ENCODE data around the gene HOPX.
"Not testable (repeated sequence)": the region's sequence is repeated elsewhere in the genome, so short reads cannot be mapped to it uniquely, and the experiment has no call there.

The HOPX gene

DNA sequence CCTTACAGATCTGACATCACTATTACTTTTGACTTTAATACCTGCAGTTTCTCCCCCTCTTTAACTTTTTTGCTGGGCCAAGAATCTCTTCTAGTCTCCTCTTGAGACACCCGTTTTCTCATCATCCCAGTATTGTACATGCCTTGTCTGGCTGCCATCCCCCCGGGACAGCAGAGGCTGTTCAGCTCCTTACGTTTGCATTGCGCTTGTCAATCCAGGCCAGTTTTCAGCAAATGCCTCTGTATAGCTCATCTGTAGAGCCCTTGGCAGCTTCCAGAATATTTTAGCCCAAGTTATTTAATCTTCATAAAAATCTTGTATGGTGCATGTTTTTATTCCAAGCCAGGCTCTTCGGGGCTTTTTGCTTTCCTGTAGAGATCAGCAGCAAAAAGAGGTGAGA is 22.3 kb upstream of the HOPX start:
- Histone ChIP-seq H3K9me3 (replicated peaks; ENCODE audit: low read length) (no peaks in the 10 kb centered on the region), H3K4me1 (ENCODE audit: control insufficient read depth, insufficient read depth, low read length) (peaks cover 10% of the 10 kb centered on the region), H3K4me3 (ENCODE audit: low read length) (no peak overlapping the region), H3K36me3 (ENCODE audit: insufficient read depth, low read length) (no peaks in the 10 kb centered on the region), H3K4me2 (ENCODE audit: low read length) (no peak overlapping the region), H3K9ac (ENCODE audit: low read depth, low read length) (no peak overlapping the region), H3K27me3 (ENCODE audit: control insufficient read depth, insufficient read depth, low read length) (no peaks in the 10 kb centered on the region)

DNA sequence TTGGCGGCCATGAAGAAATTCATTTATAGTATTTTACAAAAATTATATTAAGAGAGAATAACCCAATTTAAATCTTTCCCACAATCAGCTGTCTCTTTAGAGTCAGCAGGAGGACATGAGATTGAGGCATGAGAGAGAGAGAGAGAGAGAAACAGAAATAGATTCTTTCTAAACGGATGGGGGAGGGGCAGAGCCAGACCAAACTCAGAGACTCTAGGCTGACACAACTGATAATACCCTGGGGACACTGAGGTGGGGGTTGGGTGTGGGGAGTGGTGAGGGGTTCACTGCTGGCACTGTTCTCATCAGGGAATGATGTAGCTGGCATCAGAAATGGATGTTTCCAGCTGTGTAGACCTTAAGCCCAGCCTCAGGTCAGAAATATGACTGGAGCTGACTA is 20.5 kb upstream of the HOPX start:
- H3K4me1 ChIP-seq (ENCODE audit: control insufficient read depth, insufficient read depth, low read length): peaks cover 10% of the 10 kb centered on the region

DNA sequence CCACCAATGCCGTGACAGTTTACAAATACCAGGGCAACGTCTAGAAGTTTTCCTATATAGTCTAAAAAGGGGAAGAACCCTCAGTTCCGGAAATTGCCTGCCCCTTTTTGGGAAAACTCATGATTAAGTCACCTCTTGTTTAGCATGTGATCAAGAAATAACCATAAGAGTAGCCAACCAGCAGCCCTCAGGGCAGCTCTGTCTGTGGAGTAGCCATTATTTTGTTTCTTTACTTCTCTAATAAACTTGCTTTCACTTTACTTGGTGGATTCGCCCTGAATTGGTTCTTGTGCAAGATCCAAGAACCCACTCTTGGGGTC is 20.0 kb upstream of the HOPX start:
- no peaks in the 10 kb centered on the region for H3K9me3 ChIP-seq (replicated peaks; ENCODE audit: low read length)
- H3K4me2 ChIP-seq (ENCODE audit: low read length): no peak overlapping the region
- no peaks in the 10 kb centered on the region for H3K36me3 ChIP-seq (ENCODE audit: insufficient read depth, low read length)
- H3K9ac ChIP-seq (ENCODE audit: low read depth, low read length): no peak overlapping the region
- no peaks in the 10 kb centered on the region for H3K27me3 ChIP-seq (ENCODE audit: control insufficient read depth, insufficient read depth, low read length)
- peaks cover 11% of the 10 kb centered on the region for H3K4me1 ChIP-seq (ENCODE audit: control insufficient read depth, insufficient read depth, low read length)
- H3K4me3 ChIP-seq (ENCODE audit: low read length): no peak overlapping the region

More for the DNA sequence above, 20.5 kb upstream of the HOPX start:
- Histone ChIP-seq H3K27me3 (ENCODE audit: control insufficient read depth, insufficient read depth, low read length) (no peaks in the 10 kb centered on the region), H3K9me3 (replicated peaks; ENCODE audit: low read length) (no peaks in the 10 kb centered on the region), H3K4me2 (ENCODE audit: low read length) (no peak overlapping the region), H3K36me3 (ENCODE audit: insufficient read depth, low read length) (no peaks in the 10 kb centered on the region), H3K4me3 (ENCODE audit: low read length) (no peak overlapping the region), H3K9ac (ENCODE audit: low read depth, low read length) (no peak overlapping the region)

DNA sequence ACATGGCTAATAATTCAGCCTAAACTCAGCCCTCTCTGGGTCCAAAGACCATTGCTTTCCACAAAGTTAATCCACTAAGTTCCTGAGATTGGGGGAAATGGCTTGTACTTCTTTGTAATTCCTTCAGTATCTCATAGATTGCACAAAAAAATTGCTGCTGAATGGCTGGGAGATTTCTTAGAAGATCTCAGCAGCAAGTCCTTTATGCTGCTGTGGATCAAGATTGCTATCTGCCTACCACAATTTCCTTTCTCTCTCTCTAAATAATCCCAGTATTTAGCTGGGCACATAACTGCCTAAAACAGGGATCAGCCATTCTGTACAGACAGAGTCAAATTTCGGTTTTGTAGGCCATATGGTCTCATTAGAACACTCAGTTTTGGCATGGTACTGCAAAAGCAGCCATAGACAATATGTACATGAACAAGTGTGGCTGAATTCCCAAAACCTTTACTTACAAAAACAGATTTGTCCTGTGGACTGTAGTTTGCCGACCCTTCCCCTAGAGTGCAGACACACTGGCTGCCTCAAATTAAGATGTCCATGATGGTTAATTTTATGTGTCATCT is 18.5 kb upstream of the HOPX start:
- Histone ChIP-seq H3K4me3 (ENCODE audit: low read length) (no peak overlapping the region), H3K27me3 (ENCODE audit: control insufficient read depth, insufficient read depth, low read length) (no peaks in the 10 kb centered on the region), H3K9me3 (replicated peaks; ENCODE audit: low read length) (no peaks in the 10 kb centered on the region), H3K4me2 (ENCODE audit: low read length) (no peak overlapping the region), H3K4me1 (ENCODE audit: control insufficient read depth, insufficient read depth, low read length) (peaks cover 15% of the 10 kb centered on the region), H3K9ac (ENCODE audit: low read depth, low read length) (no peak overlapping the region), H3K36me3 (ENCODE audit: insufficient read depth, low read length) (no peaks in the 10 kb centered on the region)

DNA sequence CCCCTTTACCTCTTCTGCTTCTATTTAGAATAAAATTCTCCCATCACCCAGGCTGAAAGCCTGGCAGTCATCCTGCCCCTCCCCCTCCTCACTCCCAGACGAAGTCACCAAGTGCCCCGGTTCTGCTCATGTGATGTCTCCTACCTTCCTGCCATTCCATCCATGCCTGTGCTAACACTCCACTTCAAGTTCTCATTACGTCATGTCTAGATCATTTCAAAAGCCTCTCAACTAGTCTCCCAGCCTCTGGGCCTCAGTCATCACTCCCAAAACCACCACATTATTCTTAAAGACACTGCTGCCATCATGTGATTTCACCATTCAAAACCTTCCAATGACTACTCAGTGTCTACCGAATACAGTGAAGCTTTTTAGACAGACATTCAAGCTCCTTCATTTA is 17.2 kb upstream of the HOPX start:
- Histone ChIP-seq H3K27me3 (ENCODE audit: control insufficient read depth, insufficient read depth, low read length) (no peaks in the 10 kb centered on the region), H3K36me3 (ENCODE audit: insufficient read depth, low read length) (no peaks in the 10 kb centered on the region), H3K4me1 (ENCODE audit: control insufficient read depth, insufficient read depth, low read length) (peaks cover 7% of the 10 kb centered on the region), H3K9ac (ENCODE audit: low read depth, low read length) (no peak overlapping the region), H3K4me2 (ENCODE audit: low read length) (no peak overlapping the region), H3K9me3 (replicated peaks; ENCODE audit: low read length) (no peaks in the 10 kb centered on the region), H3K4me3 (ENCODE audit: low read length) (no peak overlapping the region)

DNA sequence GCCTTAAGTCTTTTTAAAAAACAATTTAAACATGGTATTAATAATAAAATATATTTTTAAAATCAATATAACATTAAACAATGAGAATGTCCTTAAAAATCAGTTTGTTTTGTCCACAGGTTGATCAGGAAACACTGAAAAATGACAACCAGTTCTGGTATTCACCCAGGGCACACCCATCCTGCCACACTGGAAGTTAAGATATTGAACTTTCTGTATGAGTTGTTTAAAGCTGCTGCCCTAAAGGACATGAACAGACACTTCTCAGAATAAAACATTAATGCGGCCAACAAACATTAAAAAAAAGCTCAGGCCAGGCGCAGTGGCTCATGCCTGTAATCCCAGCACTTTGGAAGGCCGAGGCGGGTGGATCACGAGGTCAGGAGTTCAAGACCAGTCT is 15.0 kb upstream of the HOPX start:
- no peak overlapping the region for H3K4me3 ChIP-seq (ENCODE audit: low read length)
- peaks cover 7% of the 10 kb centered on the region for H3K4me1 ChIP-seq (ENCODE audit: control insufficient read depth, insufficient read depth, low read length)
- H3K27me3 ChIP-seq (ENCODE audit: control insufficient read depth, insufficient read depth, low read length): peaks cover 4% of the 10 kb centered on the region
- no peaks in the 10 kb centered on the region for H3K36me3 ChIP-seq (ENCODE audit: insufficient read depth, low read length)
- no peaks in the 10 kb centered on the region for H3K9me3 ChIP-seq (replicated peaks; ENCODE audit: low read length)
- H3K4me2 ChIP-seq (ENCODE audit: low read length): no peak overlapping the region
- no peak overlapping the region for H3K9ac ChIP-seq (ENCODE audit: low read depth, low read length)

DNA sequence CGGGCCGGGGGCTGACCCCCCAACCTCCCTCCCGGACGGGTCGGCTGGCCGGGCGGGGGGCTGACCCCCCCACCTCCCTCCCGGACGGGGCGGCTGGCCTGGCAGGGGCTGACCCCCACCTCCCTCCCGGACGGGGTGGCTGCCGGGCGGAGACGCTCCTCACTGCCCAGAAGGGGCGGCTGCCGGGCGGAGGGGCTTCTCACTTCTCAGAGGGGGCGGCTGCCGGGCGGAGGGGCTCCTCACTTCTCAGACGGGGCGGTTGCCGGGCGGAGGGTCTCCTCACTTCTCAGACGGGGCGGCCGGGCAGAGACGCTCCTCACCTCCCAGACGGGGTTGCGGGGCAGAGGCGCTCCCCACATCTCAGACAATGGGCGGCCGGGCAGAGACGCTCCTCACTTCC is 12.4 kb upstream of the HOPX start:
- not testable (repeated sequence) for H3K9me3 ChIP-seq (replicated peaks; ENCODE audit: low read length); H3K9ac ChIP-seq (ENCODE audit: low read depth, low read length); H3K36me3 ChIP-seq (ENCODE audit: insufficient read depth, low read length); H3K27me3 ChIP-seq (ENCODE audit: control insufficient read depth, insufficient read depth, low read length); H3K4me2 ChIP-seq (ENCODE audit: low read length); H3K4me3 ChIP-seq (ENCODE audit: low read length)
- H3K4me1 ChIP-seq (ENCODE audit: control insufficient read depth, insufficient read depth, low read length): peaks cover 18% of the 10 kb centered on the region

DNA sequence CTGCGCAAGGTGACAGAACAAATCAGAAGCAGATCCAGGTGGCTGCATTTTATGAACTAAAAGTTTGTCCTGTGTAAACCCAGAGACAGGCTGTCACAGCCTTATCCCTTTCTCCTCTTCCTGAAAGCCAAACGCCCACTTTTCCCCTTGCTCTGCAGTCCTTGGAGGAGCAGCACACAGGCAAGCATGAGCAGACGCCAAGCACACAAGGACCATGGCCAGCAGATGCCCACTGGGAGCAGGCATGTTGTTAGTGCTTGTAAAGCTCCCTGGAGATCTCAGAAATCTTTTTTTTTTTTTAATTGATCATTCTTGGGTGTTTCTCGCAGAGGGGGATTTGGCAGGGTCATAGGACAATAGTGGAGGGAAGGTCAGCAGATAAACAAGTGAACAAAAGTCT is 11.5 kb upstream of the HOPX start:
- Histone ChIP-seq H3K36me3 (ENCODE audit: insufficient read depth, low read length) (no peaks in the 10 kb centered on the region), H3K9ac (ENCODE audit: low read depth, low read length) (no peak overlapping the region), H3K4me1 (ENCODE audit: control insufficient read depth, insufficient read depth, low read length) (peaks cover 18% of the 10 kb centered on the region), H3K9me3 (replicated peaks; ENCODE audit: low read length) (no peaks in the 10 kb centered on the region), H3K4me3 (ENCODE audit: low read length) (no peak overlapping the region), H3K4me2 (ENCODE audit: low read length) (no peak overlapping the region), H3K27me3 (ENCODE audit: control insufficient read depth, insufficient read depth, low read length) (peaks cover 4% of the 10 kb centered on the region)

DNA sequence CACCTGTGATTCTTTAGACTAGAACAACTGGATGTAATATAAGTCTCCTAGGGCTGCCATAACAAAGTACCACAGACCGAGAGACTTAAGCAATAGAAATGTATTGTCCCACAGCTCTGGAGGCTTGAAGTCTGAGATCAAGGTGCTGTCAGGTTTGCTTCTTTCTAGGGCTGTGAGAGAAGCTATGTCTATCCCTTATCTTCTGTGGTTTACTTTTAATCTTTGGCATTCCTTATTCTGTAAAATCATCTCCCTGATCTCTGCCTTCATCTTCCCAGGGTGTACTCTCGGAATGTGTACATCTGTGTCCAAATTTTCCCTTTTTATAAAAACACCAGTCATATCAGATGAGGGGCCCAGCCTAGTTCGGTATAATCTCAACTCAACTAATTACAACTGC is 10.3 kb upstream of the HOPX start:
- Histone ChIP-seq H3K36me3 (ENCODE audit: insufficient read depth, low read length) (no peaks in the 10 kb centered on the region), H3K27me3 (ENCODE audit: control insufficient read depth, insufficient read depth, low read length) (peaks cover 4% of the 10 kb centered on the region), H3K4me3 (ENCODE audit: low read length) (no peak overlapping the region), H3K4me1 (ENCODE audit: control insufficient read depth, insufficient read depth, low read length) (peaks cover 18% of the 10 kb centered on the region), H3K9me3 (replicated peaks; ENCODE audit: low read length) (no peaks in the 10 kb centered on the region), H3K9ac (ENCODE audit: low read depth, low read length) (no peak overlapping the region), H3K4me2 (ENCODE audit: low read length) (no peak overlapping the region)

DNA sequence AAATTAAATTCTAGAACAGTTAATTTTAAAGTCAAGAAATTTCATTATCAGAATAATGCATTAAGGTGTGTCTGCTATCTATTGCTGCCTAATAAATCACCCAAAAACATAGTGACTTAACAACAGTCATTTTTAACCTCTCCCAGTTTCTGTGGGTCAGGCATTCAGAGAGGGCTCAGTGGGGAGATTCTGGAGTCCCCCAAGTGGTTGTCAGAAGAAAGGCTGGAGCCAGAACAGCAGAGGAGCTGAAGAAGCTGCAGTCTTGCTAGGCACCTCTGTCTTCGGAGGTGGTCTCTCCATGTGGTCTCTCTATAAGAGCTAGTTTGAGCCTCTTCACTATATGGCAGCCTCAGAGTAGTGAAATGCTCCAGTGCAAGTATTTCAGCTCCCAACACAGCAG is 9.3 kb upstream of the HOPX start:
- Histone ChIP-seq H3K36me3 (ENCODE audit: insufficient read depth, low read length) (no peaks in the 10 kb centered on the region), H3K4me3 (ENCODE audit: low read length) (no peak overlapping the region), H3K9me3 (replicated peaks; ENCODE audit: low read length) (no peaks in the 10 kb centered on the region), H3K4me1 (ENCODE audit: control insufficient read depth, insufficient read depth, low read length) (peaks cover 11% of the 10 kb centered on the region), H3K27me3 (ENCODE audit: control insufficient read depth, insufficient read depth, low read length) (peaks cover 4% of the 10 kb centered on the region), H3K4me2 (ENCODE audit: low read length) (no peak overlapping the region), H3K9ac (ENCODE audit: low read depth, low read length) (no peak overlapping the region)

DNA sequence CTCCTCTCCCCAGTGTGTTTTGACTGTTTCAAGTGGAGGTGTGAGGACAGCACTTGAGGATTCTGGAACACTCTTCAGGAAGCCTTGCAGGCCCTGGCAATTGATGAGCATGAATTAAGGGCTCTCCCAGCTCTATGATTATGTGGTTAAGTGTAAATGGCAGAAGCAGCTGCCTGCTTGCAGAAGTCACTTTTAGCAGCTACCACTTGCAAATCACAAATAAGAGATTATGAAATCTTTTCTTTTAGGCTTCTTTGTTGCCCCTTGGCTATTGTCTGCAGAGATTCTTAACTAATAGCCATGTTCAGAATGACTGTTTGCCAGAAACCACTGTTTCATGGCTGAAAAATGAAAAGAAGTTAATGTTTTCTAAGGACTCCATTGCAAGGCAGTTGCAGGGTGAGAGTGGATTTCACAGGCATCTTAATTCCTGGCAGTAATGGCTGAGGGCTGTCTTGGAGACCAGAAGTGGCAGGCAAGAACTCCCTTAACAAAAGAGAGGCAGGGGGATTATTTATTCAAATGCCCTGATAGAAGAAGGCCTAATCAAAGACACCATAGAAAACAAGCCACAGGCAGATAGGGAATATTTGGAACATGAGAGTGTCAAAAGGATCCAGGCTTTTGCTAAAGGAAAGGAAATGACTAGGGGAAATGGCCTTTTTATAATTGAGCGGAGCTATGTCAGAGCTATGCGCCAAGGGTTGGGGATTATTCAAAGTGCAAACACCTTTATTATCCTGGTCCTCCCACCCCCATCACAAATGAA is 8.3 kb upstream of the HOPX start:
- Histone ChIP-seq H3K9me3 (replicated peaks; ENCODE audit: low read length) (no peaks in the 10 kb centered on the region), H3K4me3 (ENCODE audit: low read length) (no peak overlapping the region), H3K9ac (ENCODE audit: low read depth, low read length) (no peak overlapping the region), H3K36me3 (ENCODE audit: insufficient read depth, low read length) (no peaks in the 10 kb centered on the region), H3K4me1 (ENCODE audit: control insufficient read depth, insufficient read depth, low read length) (peaks cover 17% of the 10 kb centered on the region), H3K4me2 (ENCODE audit: low read length) (no peak overlapping the region), H3K27me3 (ENCODE audit: control insufficient read depth, insufficient read depth, low read length) (peaks cover 4% of the 10 kb centered on the region)

DNA sequence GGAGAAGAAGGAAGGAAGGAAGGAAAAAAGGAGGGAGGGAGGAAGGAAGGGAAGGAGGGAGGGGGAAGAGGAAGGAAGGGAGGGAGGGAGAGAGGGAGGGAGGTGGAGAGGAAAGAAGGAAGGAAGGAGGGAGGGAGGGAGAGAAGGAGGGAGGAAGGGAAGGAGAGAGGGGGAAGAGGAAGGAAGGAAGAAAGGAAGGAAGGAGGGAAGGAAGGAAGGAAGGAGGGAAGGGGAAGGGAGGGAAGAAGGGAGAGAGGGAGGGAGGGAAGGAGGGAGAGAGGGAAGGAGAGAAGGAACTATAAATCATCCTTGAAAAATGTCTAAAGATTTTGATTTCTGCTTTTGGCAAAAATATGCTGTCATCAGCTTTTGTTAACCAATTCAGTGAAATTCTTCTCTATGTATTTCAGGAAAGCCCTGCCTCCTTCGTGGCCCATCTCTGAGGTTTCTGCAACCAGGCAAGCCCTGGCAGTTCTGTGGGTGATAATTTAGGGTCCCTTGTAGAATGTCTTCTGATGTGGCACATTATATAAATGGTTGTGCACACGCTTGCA is 7.1 kb upstream of the HOPX start:
- no peak overlapping the region for H3K4me3 ChIP-seq (ENCODE audit: low read length)
- no peaks in the 10 kb centered on the region for H3K9me3 ChIP-seq (replicated peaks; ENCODE audit: low read length)
- no peak overlapping the region for H3K9ac ChIP-seq (ENCODE audit: low read depth, low read length)
- H3K4me1 ChIP-seq (ENCODE audit: control insufficient read depth, insufficient read depth, low read length): peaks cover 21% of the 10 kb centered on the region
- no peak overlapping the region for H3K4me2 ChIP-seq (ENCODE audit: low read length)
- H3K27me3 ChIP-seq (ENCODE audit: control insufficient read depth, insufficient read depth, low read length): peaks cover 4% of the 10 kb centered on the region
- H3K36me3 ChIP-seq (ENCODE audit: insufficient read depth, low read length): no peaks in the 10 kb centered on the region
